Islet precursor cell (in vitro differentiated cells): ENCODE results near the gene DAB1.

Source experiments
- DNase-seq: peaks from one replicate; pipeline ENCODE4 v3.0.0-alpha.2; 2018

The DAB1 gene

DNA sequence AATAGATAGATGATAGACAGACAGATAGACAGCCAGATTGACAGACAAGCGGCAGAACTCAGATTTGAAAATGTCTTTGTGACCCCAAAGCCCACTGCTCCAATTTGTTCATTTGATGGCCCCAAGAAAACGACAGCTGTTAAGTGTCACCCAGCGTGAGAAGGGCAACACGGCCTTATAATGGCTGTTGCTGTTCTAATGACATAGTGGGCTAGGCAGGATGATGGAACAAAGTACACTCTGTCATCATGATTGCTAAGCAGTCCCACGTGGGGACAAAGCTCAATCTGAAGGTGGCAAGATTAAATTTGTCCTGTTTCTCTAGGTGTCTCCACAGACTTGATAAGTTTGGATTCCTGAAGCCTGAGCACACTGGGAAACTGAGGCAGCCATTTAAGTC, 112.9 kb downstream of the DAB1 start:
- DNase-seq = no peak

DNA sequence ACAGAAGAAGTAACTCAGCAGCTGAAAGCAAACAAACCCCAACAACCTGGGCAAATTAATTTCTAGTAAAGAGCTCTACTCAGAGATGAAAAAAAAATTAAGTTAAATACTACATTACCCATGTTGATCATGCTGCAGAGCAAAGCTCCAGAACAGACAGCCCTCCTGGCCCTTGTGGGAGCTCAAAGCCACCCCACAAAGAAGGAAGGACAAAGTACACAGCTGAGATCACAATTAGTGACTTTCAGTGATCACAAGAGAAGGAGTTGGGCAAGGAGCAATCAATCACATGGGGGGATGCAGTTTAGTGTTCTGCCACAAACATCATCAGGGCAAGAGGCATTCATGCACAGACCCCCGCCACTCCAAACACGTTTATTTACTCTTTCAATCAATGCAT, 114.2 kb downstream of the DAB1 start:
- no peak for DNase-seq

DNA sequence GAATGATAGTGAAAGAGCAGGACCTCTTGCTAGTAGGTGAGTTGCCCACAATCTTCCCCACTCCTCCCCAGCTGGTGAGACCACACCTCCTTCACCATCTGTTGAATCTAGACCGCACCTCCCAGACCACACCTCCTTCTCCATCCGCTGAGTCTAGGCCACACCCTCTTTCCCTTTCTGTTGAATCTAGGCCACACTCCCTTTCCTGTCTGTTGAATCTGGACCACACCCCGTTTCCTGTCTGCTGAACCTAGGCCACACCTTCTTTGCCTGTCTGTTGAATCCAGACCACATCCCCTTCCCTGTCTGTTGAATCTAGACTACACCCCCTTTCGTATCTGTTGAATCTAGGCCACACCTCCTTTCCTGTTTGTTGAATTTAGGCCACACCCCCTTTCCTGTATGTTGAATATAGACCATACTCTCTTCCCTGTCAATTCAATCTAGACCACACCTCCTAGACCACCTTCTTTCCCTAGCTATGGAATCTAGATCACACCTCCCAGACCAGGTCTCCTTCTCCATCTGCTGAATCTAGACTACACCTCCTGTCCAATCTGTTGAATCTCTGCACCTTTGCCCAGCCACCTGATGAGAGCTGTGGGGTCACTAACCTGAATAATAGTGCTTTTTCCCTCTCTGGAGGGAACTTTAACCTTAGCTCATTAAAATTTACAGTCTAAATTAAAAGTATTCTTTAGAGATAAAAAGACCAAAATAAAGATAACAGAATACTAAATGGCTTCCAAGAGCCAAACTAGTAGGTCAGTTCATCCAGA, 116.3 kb downstream of the DAB1 start:
- DNase-seq = no peak

DNA sequence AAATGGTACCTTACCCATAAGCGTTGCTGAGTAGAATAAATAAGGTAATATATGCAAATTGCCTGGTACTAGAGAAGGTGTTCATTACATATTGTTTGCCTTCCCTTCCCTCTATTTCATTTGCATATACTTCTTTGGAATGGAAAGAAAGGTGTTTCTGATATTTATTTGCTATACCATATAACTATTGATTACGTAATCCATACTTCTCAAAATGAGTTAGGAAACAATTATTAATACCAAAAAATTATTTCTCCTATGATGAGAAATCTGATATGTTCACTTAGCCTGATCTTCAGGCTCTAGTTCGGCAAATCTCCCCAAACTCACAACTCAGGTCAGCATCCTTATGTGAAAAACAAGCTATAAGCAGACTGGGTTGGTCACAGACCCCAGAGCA, 119.3 kb downstream of the DAB1 start:
- DNase-seq = no peak

DNA sequence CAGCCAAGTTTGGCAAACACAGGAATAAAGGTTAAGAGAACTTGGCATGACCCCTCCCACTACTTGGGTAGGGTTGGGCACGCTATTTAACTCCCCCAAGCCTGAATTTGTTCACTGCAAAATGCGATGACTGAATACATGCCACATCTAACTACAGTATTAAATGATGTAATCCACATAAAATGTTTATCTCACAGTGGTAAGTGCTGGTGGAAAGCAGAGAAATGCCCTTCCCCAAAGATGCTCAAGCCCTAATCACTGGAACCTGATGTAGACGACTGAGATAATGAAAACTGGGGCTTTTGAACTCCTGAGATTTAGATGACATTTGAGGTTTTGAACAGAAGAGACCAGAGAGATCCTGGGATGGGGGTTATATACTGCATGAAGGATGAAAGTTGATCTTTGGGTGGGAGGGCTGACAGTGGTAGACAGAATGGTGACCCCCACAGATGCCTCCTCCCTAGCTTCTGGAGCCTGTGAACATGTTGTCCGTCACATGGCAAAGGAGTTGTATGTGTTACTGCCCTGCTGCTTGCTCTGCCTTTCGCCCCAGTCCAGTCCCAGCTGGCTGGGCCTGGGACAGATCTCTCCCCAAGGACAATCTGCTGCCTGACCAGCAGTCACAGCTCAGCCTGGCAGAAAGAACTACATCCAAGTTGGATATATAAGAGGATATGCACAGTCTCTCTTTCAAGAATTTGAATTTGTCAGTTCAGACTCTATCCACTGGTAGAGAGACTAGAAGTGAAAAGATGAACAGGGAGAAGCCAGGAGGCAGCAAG, 120.9 kb downstream of the DAB1 start:
- DNase-seq = no peak

DNA sequence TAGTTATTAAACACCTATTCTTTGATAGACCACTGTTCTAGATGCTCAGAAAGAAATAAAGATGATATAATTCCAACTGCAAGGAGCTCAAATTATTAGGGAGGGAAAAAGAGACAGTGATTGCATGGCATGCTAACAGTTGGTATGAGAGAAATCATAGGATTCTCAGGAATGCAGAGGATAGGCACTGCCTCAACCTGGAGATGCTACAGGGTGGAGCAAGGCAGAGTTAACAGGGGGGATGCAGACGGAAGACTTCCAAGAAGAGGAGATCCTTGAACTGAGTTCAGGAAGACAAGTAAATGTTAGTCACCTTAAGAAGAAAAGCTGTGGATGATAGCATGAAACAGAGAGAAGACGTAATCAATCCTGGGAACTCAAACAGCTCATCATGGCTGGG, 123.7 kb downstream of the DAB1 start:
- DNase-seq = peak; percentile 63

DNA sequence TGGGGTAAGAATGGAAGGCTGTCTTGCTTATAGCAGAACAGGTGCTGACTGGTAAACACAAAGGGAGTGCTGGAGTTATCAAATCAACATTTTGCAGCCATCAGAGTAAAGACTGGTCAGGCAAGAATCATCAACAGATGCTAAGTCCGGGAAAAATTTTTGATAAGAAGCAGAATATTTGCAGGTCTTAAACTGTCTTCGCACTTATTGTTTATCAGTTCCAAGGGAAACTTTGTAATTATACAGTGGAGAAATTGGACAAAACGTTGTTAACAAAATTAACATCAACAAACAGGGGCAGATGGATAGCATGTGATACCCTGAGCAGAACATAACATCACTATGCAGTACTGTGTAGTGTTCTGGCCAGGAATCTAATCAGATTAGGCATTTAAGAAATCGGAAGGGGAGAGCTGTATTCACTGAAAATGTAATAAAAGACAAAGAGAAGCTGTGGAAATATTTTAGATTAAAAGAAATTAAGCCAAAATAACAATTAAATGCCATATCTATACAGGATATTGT, 127.1 kb downstream of the DAB1 start:
- DNase-seq = no peak

DNA sequence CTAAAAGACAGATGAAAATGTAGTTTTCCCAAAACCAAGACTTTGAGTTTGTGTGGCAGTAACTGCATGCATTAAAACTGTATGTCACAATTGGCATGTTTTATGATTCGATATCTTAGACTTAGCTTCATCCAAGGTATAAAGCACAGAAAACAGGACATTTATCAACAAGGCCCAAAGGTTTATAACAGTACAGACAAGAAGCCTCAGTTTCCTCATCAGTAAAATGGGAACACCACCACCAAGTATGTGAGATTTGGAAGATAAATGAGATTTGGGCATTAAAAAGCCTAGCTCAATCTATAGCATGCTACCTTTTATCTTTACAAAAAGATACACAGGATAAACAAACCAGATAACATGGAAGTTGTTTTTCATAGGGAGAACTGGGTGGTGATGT, 128.5 kb downstream of the DAB1 start:
- DNase-seq = no peak

DNA sequence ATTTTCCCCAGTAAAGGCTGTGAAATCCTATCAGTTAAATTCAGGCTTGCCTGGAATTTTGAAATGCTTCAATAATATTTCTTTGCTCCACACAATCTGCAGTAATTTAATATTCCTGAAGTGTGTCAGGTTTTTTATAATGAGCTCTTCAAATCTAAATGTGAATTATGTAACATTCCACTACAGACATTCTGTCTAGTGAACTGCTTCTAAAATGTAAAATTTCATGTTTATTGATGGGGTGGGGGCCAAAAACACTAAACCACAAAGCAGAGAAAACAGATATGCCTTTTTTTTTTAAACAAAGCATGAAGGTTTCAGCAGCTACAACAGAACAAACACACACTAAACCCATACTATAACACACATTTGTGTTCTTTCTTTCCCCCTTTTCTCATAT, 129.7 kb downstream of the DAB1 start:
- no peak for DNase-seq

DNA sequence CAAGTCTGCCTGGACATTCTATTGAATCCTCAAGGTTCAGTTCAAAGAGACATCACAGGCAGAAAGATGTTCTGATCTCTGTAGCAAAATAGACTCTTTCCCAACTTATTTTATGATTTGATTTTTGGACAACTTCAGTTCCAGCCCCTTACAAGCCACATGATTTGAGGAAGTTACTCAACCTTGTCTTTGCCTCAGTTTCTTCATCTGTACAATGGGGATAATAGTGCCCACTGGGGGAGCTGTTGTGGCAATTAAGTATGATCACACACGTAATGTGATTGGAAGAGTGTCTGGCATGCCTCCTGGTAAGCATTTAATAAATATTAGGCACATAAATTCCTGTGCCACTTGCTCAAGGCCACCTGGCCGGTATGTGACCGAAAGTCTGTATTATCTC, 130.6 kb downstream of the DAB1 start:
- no peak for DNase-seq

DNA sequence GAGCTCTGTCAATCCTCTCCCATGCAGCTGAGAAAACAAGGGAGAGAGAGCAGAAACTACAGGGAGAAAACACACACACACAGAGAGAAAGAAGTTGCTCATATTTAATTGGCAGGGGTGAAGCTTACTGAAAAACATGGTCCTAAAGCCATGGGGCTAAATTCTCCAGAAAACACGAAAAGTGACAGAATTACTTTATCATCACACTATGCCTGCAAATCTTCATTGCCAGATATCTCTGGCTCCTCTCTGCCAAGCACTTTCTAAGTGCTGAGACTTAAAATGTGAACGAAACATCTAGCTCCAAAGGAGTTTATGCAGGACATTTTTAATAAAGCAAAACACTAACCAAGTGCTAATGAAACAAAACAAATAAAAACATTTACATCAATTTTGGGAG, 134.1 kb downstream of the DAB1 start:
- no peak for DNase-seq

DNA sequence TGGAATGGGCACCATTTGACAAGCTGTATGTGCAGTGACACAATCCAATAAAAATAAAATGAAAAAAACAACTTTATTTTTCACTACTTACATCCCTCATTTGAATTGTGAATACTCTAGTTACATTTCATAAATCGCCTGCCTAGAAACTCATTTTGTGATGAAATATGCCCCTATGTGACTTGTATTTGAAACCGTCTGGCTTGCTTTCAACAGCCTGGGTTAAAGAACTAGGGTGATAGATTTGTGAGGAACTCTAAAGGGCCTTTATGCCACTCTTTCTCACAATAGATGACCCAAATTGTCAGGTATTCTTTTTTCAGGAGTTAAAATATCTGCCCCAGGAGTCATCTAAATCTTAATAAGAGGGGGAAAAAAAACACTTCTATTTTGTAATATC, 137.9 kb downstream of the DAB1 start:
- no peak for DNase-seq

DNA sequence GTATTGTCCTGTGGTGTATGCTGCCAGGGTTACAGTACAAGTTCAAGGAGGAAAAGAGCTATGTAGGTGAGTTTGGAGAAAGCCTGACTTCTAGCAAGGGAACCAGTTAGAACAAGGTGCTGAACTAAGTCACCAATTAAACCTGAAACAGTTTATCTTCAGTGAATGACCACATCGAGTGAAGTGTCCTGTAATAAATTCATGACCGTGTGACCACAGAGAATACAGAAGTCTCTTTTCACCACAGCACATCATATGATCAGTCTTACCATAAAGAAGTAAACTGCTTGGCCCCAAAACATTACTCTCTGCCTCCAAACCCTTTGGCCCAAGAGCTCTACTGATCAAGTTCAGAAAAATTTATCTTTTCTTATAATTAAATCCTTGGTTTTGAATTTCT, 141.4 kb downstream of the DAB1 start:
- no peak for DNase-seq

DNA sequence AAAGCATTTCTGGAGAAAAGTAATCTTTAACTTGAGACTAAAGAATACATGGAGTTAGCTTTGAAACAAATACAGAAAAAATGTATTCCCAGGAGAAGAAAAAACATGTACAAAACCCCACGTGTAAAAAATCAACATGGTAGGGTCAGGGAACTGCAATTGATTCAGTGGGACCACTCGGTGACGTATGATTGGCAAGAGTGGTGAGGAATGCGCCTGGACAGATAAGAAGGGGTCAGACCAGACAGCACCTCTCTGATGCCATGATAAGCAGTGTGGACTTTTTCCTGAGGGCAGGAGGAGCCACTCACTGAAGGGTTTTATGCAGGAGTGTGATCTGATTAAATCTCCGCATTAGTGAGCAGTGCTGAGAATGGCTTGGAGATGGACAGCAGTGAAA, 142.5 kb downstream of the DAB1 start:
- peak; percentile 87 for DNase-seq

DNA sequence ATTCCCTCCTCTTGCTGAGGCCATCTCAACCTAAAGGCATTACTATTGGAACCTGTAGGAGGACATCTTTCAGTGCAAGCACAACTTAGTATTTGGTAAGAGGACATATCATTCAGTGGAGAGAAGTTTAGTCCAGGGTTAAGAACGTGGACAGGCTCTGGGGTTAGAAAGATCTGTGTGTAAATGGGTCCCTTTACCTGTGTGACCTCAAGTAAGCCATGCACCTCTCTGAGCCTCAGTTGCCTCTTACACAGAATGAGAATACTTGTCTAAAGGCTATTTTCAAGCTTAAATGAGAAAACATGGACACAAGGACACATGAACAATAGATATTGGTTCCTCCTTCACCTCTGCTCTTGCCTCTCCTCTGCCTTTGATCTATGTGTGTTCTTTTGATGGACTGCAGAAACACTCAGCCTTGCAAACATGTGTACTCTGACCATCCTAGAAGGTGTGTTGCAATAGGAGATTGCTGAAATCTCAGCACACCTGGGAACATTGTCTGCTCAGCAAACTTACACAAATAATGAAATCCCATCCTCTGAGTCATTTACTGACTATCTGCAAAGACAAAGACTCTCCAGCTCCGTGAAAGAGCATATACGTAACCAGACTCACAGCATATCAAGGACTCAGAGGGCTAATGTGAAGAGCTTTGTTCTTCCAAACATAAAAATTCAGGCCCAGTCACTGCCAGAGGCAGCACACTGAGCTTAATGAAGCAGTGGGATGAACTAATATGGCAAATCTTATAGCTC, 143.8 kb downstream of the DAB1 start:
- peak; percentile 82 for DNase-seq

DNA sequence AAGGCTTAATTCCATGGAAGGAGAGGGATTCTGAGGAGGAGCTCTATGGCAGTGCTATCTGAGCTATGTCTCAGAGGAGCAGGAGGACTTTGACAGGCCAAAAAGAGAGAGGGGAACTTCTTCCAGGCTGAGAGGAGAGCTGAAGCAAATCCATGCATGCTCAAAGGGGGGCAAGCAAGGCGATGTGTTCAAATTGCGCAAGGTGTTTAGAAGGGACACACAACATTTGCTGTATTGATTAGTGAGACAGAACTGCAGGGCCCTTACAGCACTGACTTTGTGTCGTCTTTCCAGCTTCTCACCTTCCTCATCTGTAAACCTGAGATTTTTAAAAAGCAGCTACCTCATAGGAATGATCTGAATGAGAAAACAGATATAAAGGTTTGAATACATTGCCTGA, 145.3 kb downstream of the DAB1 start:
- DNase-seq = no peak

DNA sequence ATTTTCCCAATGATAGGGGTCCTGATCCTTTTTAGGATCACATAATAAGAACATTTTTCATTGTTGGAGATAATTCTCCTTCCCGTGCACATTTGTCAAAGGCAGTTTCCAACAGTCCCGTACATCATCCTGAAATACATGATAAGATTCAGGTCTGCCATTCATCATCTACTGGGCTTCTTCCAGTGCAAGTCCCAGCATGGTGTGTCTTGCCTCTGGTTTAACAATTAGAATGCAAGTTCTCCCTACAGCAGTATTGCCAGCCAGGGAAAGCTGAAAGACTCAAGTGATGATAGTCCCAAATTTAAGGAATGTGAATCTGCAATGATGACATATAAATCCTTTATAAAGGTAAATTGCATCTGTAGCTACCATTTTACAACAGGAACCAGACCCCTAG, 146.2 kb downstream of the DAB1 start:
- no peak for DNase-seq

DNA sequence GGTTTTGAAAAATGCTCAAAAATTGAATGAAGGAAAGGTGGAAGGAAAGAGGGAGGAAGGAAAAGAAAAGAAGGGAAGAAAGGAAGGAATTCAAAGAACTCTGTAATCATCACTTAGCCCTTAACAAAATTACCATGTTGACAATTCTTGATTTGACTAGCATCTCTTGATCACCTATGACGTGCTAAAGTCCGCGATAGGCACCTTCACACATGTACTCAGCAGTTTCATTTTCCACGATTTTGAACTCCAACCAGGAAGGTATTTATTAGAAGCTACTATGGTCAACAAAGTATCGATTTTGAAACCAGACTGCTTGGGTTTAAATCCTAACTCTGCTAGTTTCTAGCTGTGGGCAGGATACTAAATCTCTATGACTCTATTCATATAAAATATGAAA, 146.9 kb downstream of the DAB1 start:
- no peak for DNase-seq

DNA sequence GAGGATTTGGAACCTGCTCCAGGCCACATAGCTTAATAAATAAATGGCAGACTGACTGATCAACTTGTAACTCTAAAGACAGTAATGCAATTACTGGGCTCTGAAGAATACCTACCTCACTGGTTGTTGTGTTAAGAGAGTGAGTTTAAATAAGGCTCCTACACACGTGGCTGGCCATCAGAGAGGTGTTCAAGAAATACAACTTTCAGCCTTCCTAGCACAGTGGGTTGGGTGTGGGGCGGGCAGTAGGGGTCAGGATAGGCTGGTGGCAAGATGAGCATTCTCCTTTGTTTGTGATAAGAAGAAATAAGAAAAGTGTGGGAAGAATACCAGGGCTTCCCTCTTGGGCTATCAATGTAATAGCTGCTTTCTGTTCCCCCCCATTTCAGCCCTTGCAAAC, 151.3 kb downstream of the DAB1 start:
- no peak for DNase-seq

DNA sequence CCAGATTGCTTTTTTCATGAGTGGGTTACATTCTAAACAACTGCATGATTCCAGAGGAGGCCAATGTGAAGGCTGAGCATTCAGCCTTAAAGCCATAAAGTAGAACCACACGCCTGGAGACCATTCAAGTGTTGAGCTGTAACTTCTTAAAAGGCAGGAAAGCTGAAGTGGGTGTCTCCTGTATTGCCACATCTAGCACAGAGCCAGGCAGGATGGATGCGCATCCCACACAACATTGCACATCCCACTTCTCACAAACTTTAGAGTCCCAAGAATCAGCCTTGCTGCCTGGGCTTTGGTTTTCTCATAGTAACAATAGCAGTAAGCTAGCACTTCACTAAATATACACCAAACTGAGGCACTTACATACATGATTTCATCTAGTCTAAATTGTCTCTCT, 151.7 kb downstream of the DAB1 start:
- no peak for DNase-seq

DNA sequence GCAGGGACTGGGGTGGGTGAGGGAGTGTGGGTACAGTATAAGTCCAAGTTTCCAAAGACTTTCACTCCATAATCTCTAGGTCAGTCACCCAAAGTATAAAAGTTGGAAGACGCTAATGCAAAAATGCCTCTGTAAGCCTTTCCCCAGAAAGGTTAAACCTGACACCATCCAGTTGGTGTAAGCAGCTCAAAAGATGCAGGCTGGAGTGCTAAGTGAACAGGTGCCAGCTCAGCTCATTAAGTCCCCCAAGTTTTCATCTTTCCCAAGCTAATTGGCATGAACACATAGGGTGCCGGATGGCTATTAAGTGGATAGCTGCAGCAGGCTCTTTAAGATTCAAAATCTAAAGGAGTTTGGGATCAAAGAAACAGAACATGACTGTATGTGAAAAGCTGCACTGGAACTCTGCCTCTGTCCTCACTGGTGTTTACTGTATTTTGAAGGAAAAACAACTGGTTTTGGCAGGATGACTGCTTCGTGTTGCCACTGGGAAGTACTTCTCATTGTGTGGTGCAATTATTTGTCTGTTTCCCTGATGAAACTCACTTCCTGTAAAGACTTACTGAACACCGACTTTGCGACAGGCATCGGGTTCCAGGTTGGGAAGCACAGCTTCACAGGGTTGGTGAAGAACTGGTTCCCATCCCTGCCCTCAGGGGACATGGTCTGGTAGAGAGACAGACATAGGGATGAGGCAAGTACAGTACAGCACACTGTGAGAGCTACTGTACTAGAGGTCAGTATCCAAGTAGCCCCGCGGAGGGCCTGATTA, 152.7 kb downstream of the DAB1 start:
- DNase-seq = peak; percentile 84

DNA sequence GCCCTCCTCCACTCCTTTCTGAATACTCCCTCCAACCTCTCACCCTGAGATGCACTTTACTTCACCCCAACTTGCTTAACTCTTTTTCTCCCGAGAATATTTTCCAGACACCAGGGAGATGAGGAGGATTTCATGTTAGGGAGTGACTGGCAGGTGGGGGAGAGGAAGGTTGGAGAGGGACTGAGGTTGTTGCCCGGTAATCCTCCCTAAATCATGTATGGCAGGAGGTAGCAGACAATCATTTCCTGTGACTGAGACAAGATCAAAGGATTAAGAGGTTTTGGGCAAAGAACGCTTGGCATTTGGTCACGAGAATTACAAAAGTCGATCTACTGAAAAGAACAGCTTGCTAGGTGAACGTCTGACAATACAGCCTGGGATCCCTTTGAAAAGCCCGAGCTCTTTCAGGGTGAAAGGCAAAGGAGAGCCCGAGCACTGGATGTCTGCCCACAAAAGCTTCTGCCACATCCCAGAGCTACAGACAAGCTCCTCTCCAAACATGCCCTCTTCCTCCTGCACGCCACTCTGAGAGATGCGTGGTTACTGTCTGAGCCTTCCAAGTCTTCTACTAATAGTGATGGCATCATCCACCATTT, 154.1 kb downstream of the DAB1 start:
- DNase-seq = peak; percentile 37
